Measurements from ENCODE around the gene SPOUT1. TPM values are rescaled to one million over a fixed set of nuclear protein-coding genes. Genes with fewer than 3 reads are reported as not detected.

The SPOUT1 gene
- total and polyA plus RNA-seq, 10 of the 15 experiments (the other 5 are each of a cell fraction or from before 2014, with no cell fraction given), result 5.7 to 95.0 (median 40.6) TPM

GRCh38 chr9:128829477-128830251, at the start of gene SPOUT1 (continued):
- TF ChIP-seq ZZZ3 (IDR thresholded peaks at IDR 0.05; ENCODE audit: control insufficient read depth, insufficient read length, low read depth) (no peak), ZBTB40 (IDR thresholded peaks at IDR 0.05; ENCODE audit: borderline replicate concordance) (peak; percentile 60; the same call in 1 of the 2 replicates), ELK1 (IDR thresholded peaks at IDR 0.05; ENCODE audit: low read depth, low read length) (0 out of 2 replicates have a peak, but pooled peaks have one; percentile 18), MTA2 (IDR thresholded peaks at IDR 0.05; ENCODE audit: low read depth) (no peak), KLF5 (IDR thresholded peaks at IDR 0.05; ENCODE audit: partially characterized antibody) (peak; percentile 60), IKZF1 (conservative IDR thresholded peaks at IDR 0.05) (peak; percentile 83), SMAD5 (IDR thresholded peaks at IDR 0.05; ENCODE audit: low read depth) (peak; percentile 72; the same call in 1 of the 2 replicates), ZNF217 (IDR thresholded peaks at IDR 0.05) (no peak), CHD2 (IDR thresholded peaks at IDR 0.05; ENCODE audit: borderline replicate concordance, low read depth, low read length) (no peak), FOXM1 (IDR thresholded peaks at IDR 0.05; ENCODE audit: low read depth, low read length) (no peak), ZBTB33 (IDR thresholded peaks at IDR 0.05) (no peak), GABPA (IDR thresholded peaks at IDR 0.05; ENCODE audit: low read depth) (peak; percentile 69; the same call in 1 of the 2 replicates), YY1 (IDR thresholded peaks at IDR 0.05; ENCODE audit: low read depth, low read length) (peak; percentile 96), IRF4 (IDR thresholded peaks at IDR 0.05; ENCODE audit: low read depth, low read length) (no peak), WRNIP1 (IDR thresholded peaks at IDR 0.05; ENCODE audit: borderline replicate concordance, low read depth, low read length) (no peak), MYC (IDR thresholded peaks at IDR 0.05; ENCODE audit: insufficient read depth, insufficient read length, insufficient replicate concordance, low read length, severe bottlenecking) (peak; percentile 82), NFIC (IDR thresholded peaks at IDR 0.05; ENCODE audit: low read depth, low read length) (no peak)

Data from GM12878 (cell line).